ENCODE results near the gene MYL6.
"Not testable (repeated sequence)": the region's sequence is repeated elsewhere in the genome, so short reads cannot be mapped to it uniquely, and the experiment has no call there.

The MYL6 gene

DNA sequence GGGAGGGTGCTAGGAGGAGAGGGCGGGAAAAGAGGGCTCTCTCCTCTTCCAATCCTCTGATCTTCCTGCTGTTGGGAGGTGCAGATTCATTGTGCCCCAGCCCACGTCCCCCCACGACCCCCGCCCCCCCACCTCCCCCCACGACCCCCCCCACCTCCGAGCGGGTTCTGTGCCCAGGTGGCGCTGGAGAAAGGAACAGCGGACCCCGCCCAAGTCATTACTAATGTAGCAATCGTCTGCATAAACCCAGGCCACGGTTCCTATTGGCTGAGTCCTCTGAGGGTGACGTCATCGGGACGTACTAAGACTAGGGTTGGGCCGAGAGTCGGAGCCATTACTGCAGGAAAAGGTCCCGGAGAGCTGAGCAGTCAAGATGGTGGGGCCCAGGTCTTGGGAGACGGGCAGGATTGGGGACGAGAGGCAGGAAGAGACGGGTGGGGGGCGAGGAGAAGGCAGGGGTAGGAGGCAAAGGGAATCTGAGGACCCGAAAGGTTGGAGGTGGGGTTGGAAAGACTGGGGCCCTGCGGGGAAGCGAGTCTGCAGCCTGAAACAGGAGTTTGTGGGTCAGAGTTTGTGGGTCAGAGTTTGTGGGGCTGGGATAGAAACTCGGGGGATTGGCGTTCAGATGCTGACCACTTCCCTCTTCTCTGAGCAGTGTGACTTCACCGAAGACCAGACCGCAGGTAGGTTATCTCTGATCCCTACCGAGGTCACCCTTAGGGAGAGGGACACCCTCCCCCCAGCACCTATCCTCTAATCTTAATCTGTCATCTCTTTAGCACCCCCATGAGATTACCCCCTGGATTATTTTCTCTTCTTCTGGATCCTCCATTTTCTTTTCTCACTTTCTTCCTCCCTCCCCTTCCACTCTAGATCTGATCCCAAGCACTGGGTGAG, at the start of gene MYL6:
Gene MYL6 (plus strand): TSS at position 331 of the 897 bp plus-strand sequence. CDS start 43 bp downstream, at position 374.
- peak; percentile 87 to 89 for DNase-seq

- no peak for DNase-seq
Measured at GRCh38 chr12:56110571-56110970, 47.6 kb upstream of the MYL6 start.

GRCh38 chr12:56114084-56114483, 44.1 kb upstream of the MYL6 start:
- no peak for DNase-seq

DNA sequence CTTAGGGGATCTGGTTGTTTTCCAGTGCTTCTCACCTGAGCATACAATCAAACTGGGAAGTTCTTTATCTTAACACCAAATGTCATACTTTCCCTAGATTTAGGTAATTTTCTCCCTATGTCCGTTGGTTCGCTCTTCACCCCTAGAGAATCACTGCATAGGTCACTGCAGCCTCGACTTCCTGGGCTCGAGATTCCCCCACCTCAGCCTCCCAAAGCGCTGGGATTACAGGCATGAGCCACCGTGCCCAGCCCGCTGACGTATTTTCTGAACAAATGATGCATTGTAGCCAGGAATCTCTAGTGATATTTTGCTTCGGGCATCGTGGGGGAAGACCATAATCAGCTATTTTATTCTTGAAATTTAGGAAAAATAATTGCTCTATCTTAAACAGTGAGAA, 42.8 kb upstream of the MYL6 start:
- DNase-seq, result no peak

GRCh38 chr12:56116267-56117081, 41.7 kb upstream of the MYL6 start, which contains the start of gene RPL41:
RPL41 (plus strand) TSS chr12:56116633.
- DNase-seq, result peak; percentile 92

DNA sequence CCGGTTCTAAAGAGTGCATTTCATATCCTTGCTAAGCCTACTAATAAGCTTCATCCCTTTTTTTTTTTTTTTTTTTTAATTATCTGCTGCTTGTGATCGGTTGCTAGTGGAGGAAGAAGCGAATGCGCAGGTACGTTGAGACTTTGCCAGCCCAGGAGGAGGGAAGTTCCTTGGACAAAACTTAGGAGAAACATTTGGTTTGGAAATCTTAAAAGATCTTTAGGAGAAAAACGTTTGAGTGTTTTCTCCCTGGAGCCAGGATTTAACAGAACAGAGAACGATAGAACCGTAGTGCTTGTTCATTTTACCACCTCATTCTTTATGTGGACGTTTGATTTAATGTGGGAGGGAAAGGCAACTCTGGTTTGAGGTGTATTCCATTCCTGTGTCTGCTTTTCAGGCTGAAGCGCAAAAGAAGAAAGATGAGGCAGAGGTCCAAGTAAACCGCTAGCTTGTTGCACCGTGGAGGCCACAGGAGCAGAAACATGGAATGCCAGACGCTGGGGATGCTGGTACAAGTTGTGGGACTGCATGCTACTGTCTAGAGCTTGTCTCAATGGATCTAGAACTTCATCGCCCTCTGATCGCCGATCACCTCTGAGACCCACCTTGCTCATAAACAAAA, 41.0 kb upstream of the MYL6 start:
- DNase-seq, result not testable (repeated sequence)

- DNase-seq, result peak; percentile 93 to 95
Measured at GRCh38 chr12:56117778-56118687, 40.1 kb upstream of the MYL6 start, which contains the start of gene ZC3H10. ZC3H10 (plus strand) TSS chr12:56118266; CDS start chr12:56120563, 2,297 bp downstream.

- DNase-seq, result no peak
Measured at GRCh38 chr12:56118688-56119357, 39.3 kb upstream of the MYL6 start.

DNA sequence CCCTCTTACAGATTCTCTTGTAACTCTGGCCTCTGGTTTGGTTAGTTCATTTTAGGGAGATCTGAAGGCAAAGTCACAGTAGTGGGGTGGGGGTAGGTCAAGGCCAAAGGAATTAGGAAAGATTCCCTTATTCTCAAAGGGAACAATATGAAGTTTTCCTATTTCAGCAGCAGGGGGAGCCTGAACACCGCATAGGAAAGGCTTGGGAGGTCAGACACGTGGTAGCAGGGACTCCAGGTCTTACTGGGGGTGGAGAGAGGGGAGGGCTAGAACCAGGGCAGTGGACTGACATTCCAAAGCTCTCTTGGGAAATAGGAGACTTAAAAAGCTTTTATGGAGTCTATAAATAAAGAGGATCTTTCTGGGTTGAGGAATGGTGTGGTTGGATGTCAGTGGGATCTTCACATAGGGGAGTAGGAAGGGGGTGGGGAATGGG, 38.8 kb upstream of the MYL6 start:
- DNase-seq, result peak; percentile 47 to 58

GRCh38 chr12:56120158-56120846, 37.9 kb upstream of the MYL6 start:
- no peak for DNase-seq

DNA sequence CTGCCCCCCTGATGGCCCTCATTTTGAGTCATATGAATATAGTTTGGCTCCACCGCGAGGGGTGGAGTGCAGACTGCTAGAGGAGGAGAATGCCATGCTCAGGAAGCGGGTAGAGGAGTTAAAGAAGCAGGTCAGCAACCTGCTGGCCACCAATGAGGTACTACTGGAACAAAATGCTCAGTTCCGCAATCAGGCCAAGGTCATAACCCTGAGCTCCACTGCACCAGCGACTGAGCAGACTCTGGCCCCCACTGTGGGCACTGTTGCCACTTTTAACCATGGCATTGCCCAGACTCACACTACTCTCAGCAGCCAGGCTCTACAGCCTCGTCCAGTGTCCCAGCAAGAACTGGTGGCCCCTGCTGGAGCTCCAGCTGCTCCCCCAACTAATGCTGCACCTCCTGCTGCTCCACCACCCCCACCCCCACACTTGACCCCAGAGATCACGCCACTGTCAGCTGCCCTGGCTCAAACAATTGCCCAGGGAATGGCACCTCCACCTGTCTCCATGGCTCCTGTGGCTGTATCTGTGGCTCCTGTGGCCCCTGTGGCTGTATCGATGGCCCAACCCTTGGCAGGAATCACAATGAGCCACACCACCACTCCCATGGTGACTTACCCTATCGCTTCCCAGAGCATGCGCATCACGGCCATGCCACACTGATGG, 36.8 kb upstream of the MYL6 start:
- DNase-seq, result no peak

DNA sequence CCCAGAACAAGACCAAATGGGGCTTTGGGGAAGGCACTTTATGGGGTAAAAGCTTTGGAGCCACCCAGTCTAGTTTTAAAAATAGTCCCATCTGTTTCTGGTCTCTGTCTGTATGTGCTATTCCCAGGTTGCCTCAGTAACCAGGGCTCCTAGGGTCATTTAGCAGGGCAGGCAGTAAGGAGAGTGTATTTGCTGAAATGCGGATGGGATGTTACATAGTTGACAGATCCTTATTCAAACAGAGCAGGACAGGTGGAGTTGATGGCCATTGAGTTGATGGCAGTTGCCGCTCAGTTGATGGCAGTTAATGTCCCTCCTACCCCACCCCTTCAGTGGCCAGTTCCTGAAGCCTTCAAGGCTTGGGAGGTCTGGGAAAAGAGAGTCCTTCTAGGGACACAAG, 35.5 kb upstream of the MYL6 start:
- DNase-seq, result no peak

DNA sequence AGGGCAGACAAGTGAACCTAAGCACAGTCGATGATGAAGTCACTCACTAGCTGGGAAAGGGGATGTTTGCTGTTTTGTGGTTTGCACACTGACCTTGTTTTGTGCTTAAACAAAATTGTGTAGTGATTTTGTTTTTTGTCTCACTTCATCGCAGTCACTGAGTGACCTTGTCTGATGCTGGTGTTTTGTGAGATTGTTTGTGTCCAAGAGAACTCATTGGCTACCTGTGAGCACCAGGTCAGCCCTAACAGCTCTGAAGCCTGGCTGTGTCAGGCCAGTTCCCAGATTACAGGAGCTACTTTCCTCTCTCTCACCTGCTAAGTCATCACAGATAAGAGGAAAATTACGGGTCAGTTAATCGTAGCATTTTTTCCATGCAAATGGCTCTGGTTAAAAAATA, 34.0 kb upstream of the MYL6 start:
- DNase-seq, result no peak

DNA sequence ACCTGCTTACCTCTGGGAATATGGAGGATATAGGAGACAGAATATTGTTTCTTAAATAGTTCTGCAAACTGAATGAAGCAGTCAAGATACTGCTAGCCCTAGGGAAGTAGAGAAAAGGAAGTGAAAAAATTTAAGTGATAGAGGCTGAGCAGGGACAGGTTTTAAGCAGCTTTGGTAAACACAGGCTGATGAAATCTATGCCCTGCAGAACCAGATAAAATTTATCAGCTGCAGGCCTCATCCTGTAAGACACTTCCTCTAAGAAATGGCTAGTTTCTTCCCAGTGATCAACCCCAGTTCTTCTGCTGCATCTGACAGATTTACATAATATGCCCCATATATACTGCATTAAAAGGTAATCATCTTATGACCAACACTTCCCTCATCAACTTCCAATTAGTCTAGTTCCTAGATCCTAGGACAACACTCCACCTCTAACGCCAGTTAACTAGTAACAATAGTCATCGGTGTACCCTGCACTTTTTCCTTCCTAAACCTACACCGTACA, 31.4 kb upstream of the MYL6 start:
- no peak for DNase-seq

- DNase-seq, result no peak
Measured at GRCh38 chr12:56127485-56127887, 30.7 kb upstream of the MYL6 start.

GRCh38 chr12:56127888-56128669, 30.1 kb upstream of the MYL6 start, which contains the start of gene ESYT1:
ESYT1 (plus strand) TSS chr12:56128267; CDS start chr12:56128320, 53 bp downstream.
- DNase-seq, result peak; percentile 96

- no peak for DNase-seq
Measured at GRCh38 chr12:56128670-56129205, 29.4 kb upstream of the MYL6 start.

GRCh38 chr12:56129206-56129941, 28.8 kb upstream of the MYL6 start:
- DNase-seq, result peak; percentile 54
